ENCODE data around the gene PPP1R9B. TPM values are rescaled to one million over a fixed set of nuclear protein-coding genes. Genes with fewer than 3 reads are reported as not detected.
A peak's percentile ranks its signal among the peaks of the same experiment; 100 is the strongest.

Gene PPP1R9B
- total and polyA plus RNA-seq, 2 donors (not counting 1 experiment from before 2014, with no cell fraction given): 80.7 to 220 TPM

DNA sequence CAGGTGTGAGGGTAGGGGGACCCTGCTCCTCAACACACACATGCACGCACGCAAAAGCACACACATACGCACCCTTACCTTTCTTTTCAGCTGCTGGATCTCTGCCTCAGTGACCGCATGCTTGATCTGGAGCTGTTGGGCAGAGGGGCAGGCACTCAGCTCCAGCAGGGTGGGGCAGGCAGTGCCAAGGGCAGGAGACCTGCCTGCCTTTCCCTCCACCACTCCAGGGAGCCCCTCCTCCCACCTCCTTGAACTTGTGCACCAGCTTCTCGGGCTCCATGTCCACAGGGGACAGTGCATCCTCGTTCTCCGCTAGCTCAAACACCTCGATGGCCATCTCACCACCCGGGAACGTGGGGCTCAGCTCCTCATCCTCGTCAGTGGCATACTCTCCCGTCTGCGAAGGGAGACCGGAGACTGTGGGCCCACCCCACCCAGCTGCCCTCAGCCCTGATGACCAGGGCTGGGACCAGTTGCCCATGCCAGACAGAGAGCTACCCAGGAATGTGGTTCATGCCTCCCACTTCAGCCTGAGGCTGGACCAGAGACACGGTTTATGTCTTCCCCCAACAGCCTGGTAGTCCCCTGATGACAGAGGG, 11.2 kb downstream of the PPP1R9B start:
- H3K27me3 Mint-ChIP-seq: no peaks in the 10 kb centered on the region
- ATAC-seq (ENCODE audit: low read depth): no peak
- Histone ChIP-seq H3K79me2 (ENCODE audit: control insufficient read depth, insufficient read depth, low read length) (peaks cover 49% of the 10 kb centered on the region), H3K27me3 (replicated peaks in 1 of 4; ENCODE audit: control extremely low read depth in 1 of 4, control insufficient read depth in 3 of 4, insufficient read depth in 4 of 4, low read length in 3 of 4) (no peaks in the 10 kb centered on the region), H3K4me3 (ENCODE audit: control extremely low read depth in 1 of 5, extremely low read depth in 1 of 5, insufficient read depth in 1 of 5, low read depth in 2 of 5, low read length in 4 of 5) (no peak overlapping the region), H2AFZ (ENCODE audit: insufficient read depth, low read depth, low read length, poor library complexity, severe bottlenecking) (no peak overlapping the region), H3K9ac (ENCODE audit: low read length) (no peak overlapping the region), H3K4me2 (replicated peaks; ENCODE audit: low read depth, low read length, poor library complexity, severe bottlenecking) (no peak overlapping the region), H3K36me3 (replicated peaks in 1 of 2; ENCODE audit: control extremely low read depth in 1 of 2, control insufficient read depth in 1 of 2, extremely low read depth in 1 of 2, insufficient read depth in 2 of 2, low read length in 1 of 2) (peaks cover 5 to 97% of the 10 kb centered on the region in 2 experiments), H4K20me1 (ENCODE audit: control insufficient read depth, insufficient read depth, low read length, poor library complexity, severe bottlenecking) (peaks cover 98% of the 10 kb centered on the region), H3K9me3 (ENCODE audit: control extremely low read depth in 1 of 3, control insufficient read depth in 2 of 3, insufficient read depth in 1 of 3, low read length in 2 of 3) (no peaks in the 10 kb centered on the region), H3K4me1 (ENCODE audit: control insufficient read depth in 2 of 2, insufficient read depth in 2 of 2, low read length in 2 of 2) (peaks cover 42 to 51% of the 10 kb centered on the region in 2 donors), H3K27ac (ENCODE audit: low read length in 2 of 2) (peak overlapping the region in 1 of 2 donors; percentile 48)
- CTCF ChIA-PET: interaction anchor here (0.8 to 3.8 kb wide), 18 partner anchors 9 to 157 kb away, joined by 3 to 79 read pairs (median 7); partner anchors contain the start of genes PPP1R9B, SAMD14 and SGCA
- POLR2A ChIA-PET: interaction anchor here (1.0 to 1.9 kb wide), 4 partner anchors 9 to 22 kb away, joined by 3 to 9 read pairs (median 7); partner anchors contain the start of gene SAMD14
- WGBS (ENCODE audit: insufficient coverage): 91% methylated on average over 15 of the region's 15 CpGs
- H3K4me1 Mint-ChIP-seq: peaks cover 52% of the 10 kb centered on the region
- H3K27ac Mint-ChIP-seq: peak overlapping the region; percentile 79
- no peak overlapping the region for H3K4me3 Mint-ChIP-seq
- TF ChIP-seq EZH2 (IDR thresholded peaks at IDR 0.05; ENCODE audit: borderline replicate concordance, insufficient read depth, low read depth, low read length, poor library complexity, severe bottlenecking): no peak
- TF ChIP-seq, protein P1, sequence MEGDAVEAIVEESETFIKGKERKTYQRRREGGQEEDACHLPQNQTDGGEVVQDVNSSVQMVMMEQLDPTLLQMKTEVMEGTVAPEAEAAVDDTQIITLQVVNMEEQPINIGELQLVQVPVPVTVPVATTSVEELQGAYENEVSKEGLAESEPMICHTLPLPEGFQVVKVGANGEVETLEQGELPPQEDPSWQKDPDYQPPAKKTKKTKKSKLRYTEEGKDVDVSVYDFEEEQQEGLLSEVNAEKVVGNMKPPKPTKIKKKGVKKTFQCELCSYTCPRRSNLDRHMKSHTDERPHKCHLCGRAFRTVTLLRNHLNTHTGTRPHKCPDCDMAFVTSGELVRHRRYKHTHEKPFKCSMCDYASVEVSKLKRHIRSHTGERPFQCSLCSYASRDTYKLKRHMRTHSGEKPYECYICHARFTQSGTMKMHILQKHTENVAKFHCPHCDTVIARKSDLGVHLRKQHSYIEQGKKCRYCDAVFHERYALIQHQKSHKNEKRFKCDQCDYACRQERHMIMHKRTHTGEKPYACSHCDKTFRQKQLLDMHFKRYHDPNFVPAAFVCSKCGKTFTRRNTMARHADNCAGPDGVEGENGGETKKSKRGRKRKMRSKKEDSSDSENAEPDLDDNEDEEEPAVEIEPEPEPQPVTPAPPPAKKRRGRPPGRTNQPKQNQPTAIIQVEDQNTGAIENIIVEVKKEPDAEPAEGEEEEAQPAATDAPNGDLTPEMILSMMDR (IDR thresholded peaks at IDR 0.05): no peak
- intact Hi-C loops (cut with micrococcal nuclease): no loop called here
- H3K9me3 Mint-ChIP-seq (ENCODE audit: insufficient read depth): no peaks in the 10 kb centered on the region
- no peak for DNase-seq

DNA sequence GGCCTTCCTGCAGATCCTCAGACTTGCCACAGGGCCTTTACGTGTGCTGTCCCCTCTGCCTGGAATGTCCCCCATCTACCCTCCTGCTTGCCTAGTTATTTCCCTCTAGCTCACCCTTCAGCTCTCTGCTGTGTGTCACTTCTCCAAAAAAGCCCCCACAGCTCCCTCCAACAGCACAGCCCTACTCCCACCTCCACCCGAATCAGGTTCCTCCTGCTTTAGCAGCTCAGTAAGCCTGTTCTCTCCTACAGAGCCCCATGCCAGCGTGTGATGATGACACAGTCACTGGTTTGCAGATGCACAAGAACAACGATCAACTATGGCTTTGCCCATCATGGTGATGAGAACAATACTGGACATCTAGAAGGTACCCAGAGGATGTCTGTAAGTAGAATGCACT, 13.4 kb downstream of the PPP1R9B start:
- ChIA-PET CTCF (interaction anchor here (0.7 to 2.5 kb wide), 6 partner anchors 10 to 40 kb away, joined by 3 to 9 read pairs (median 6); no protein-coding TSS in a partner anchor), POLR2A (no interaction called here)
- TF ChIP-seq EZH2 (IDR thresholded peaks at IDR 0.05; ENCODE audit: borderline replicate concordance, insufficient read depth, low read depth, low read length, poor library complexity, severe bottlenecking): no peak
- TF ChIP-seq, protein P1 (IDR thresholded peaks at IDR 0.05): no peak
- Mint-ChIP-seq H3K9me3 (ENCODE audit: insufficient read depth) (no peaks in the 10 kb centered on the region), H3K27ac (peak overlapping the region; percentile 32), H3K4me3 (no peak overlapping the region), H3K27me3 (no peaks in the 10 kb centered on the region), H3K4me1 (peaks cover 34% of the 10 kb centered on the region)
- H3K27me3 ChIP-seq (replicated peaks in 1 of 4; ENCODE audit: control extremely low read depth in 1 of 4, control insufficient read depth in 3 of 4, insufficient read depth in 4 of 4, low read length in 3 of 4): no peaks in the 10 kb centered on the region
- H3K4me1 ChIP-seq (ENCODE audit: control insufficient read depth in 2 of 2, insufficient read depth in 2 of 2, low read length in 2 of 2): peaks cover 21 to 29% of the 10 kb centered on the region in 2 donors
- H3K4me3 ChIP-seq (ENCODE audit: control extremely low read depth in 1 of 5, extremely low read depth in 1 of 5, insufficient read depth in 1 of 5, low read depth in 2 of 5, low read length in 4 of 5): no peak overlapping the region
- H4K20me1 ChIP-seq (ENCODE audit: control insufficient read depth, insufficient read depth, low read length, poor library complexity, severe bottlenecking): peaks cover 89% of the 10 kb centered on the region
- peaks cover 26% of the 10 kb centered on the region for H3K79me2 ChIP-seq (ENCODE audit: control insufficient read depth, insufficient read depth, low read length)
- 85% methylated on average over 3 of the region's 4 CpGs for WGBS (ENCODE audit: insufficient coverage)
- no peak overlapping the region for H3K9ac ChIP-seq (ENCODE audit: low read length)
- H3K36me3 ChIP-seq (replicated peaks in 1 of 2; ENCODE audit: control extremely low read depth in 1 of 2, control insufficient read depth in 1 of 2, extremely low read depth in 1 of 2, insufficient read depth in 2 of 2, low read length in 1 of 2): peaks cover 8 to 86% of the 10 kb centered on the region in 2 experiments
- ATAC-seq (ENCODE audit: low read depth) (no peak), DNase-seq (no peak)
- no peaks in the 10 kb centered on the region for H3K9me3 ChIP-seq (ENCODE audit: control extremely low read depth in 1 of 3, control insufficient read depth in 2 of 3, insufficient read depth in 1 of 3, low read length in 2 of 3)
- H2AFZ ChIP-seq (ENCODE audit: insufficient read depth, low read depth, low read length, poor library complexity, severe bottlenecking): no peak overlapping the region
- no peak overlapping the region for H3K4me2 ChIP-seq (replicated peaks; ENCODE audit: low read depth, low read length, poor library complexity, severe bottlenecking)
- H3K27ac ChIP-seq (ENCODE audit: low read length in 2 of 2): no peak overlapping the region
- intact Hi-C loops (cut with micrococcal nuclease): no loop called here
